Kidney (tissue), 14 donors: ENCODE data around the gene GSC2. TPM values are rescaled to one million over a fixed set of nuclear protein-coding genes. Genes with fewer than 3 reads are reported as not detected.

Experiments
- DNase-seq, 5 donors: peaks; one replicate each; pipeline ENCODE4 v3.0.0-alpha.2; 2013 to 2020
- FAIRE-seq: peaks from 2 replicates; lab custom pipeline; 2012; peaks lifted over from hg19 to GRCh38; lab: Jason Lieb, UNC
- H3K27ac ChIP-seq, 2 donors: one replicate each; pipeline ENCODE4 v1.7.0; 2013; ENCODE audit warnings: low read depth in 2 of 2, low read length in 2 of 2, inconsistent platforms in 1 of 2
- H3K27me3 ChIP-seq: one replicate; pipeline ENCODE4 v1.7.1; 2013; ENCODE audit warnings: low read length, inconsistent platforms; ENCODE audit not compliant: control insufficient read depth, insufficient read depth
- H3K36me3 ChIP-seq, 3 donors: one replicate each; pipeline versions ENCODE4 v1.7.0 to v1.7.1; 2013; ENCODE audit warnings: low read length in 3 of 3, control low read depth in 1 of 3, inconsistent platforms in 1 of 3; ENCODE audit not compliant: insufficient read depth in 3 of 3, control insufficient read depth in 2 of 3
- H3K4me1 ChIP-seq, 3 donors: one replicate each; pipeline versions ENCODE4 v1.7.0 to v1.7.1; 2013; ENCODE audit warnings: low read length in 3 of 3, inconsistent platforms in 1 of 3, low read depth in 1 of 3; ENCODE audit not compliant: control insufficient read depth in 2 of 3, insufficient read depth in 2 of 3
- H3K4me3 ChIP-seq, 3 donors: one replicate each; pipeline versions ENCODE4 v1.7.0 to v1.8.1; 2013; ENCODE audit warnings: low read length in 3 of 3, control low read depth in 1 of 3, inconsistent platforms in 1 of 3
- H3K9ac ChIP-seq, 3 donors: one replicate each; pipeline versions ENCODE4 v1.7.0 to v1.7.1; 2013; ENCODE audit warnings: low read length in 3 of 3, control low read depth in 1 of 3, inconsistent platforms in 1 of 3
- H3K9me3 ChIP-seq, 3 donors: one replicate each; pipeline versions ENCODE4 v1.7.0 to v1.7.1; 2013; ENCODE audit warnings: low read length in 3 of 3, control low read depth in 1 of 3, inconsistent platforms in 1 of 3; ENCODE audit not compliant: control insufficient read depth in 2 of 3, insufficient read depth in 1 of 3
- CTCF ChIP-seq: IDR thresholded peaks from 3 replicates; pipeline ENCODE4 v1.5.1; 2012; ENCODE audit warnings: mild to moderate bottlenecking, moderate library complexity, borderline replicate concordance; ENCODE audit not compliant: insufficient read depth; ENCODE audit errors: extremely low read depth
- intact Hi-C: fragments of 100-400 bp; cut with DNase I; formaldehyde crosslinking; loops from one replicate; pipeline ENCODE4 v1.11.1; 2022
- polyA plus RNA-seq: library from polyadenylated mRNA; stranded (reverse); fragments of 350-450 nt; fragmentation: Illumina TruSeq; extraction: RNeasy Lipid Tissue Mini Kit (QIAGEN cat#74804); gene quantifications from one replicate; pipeline ENCODE4 v1.2.3, GENCODE V29; 2014; ENCODE audit warnings: low read depth, low replicate concordance; ENCODE audit not compliant: insufficient read depth
- total RNA-seq: library from RNA; stranded (reverse); fragmentation: NEBNext Ultra II Directional; extraction: Animal tissue kit (Norgen Biotek cat#: 25700); gene quantifications from one replicate; pipeline ENCODE4 v1.2.1, GENCODE V29; 2021
- donor health status: control.
- donor health status: control.
- donor health status: control.
- donor health status: control.
- donor health status: control.
- donor health status: DM: yes; HTN: yes; CAD: no.
- donor health status: Normal renal cell carcinoma (clear cell type).

The GSC2 gene
- total and polyA plus RNA-seq, 2 donors from 2014 or later, result not detected

- no peaks in the 10 kb centered on the region for H3K27me3 ChIP-seq
- H3K4me1 ChIP-seq, result no peaks in the 10 kb centered on the region
- DNase-seq, result no peak
- no peak within 1 kb of the TSS for H3K4me3 ChIP-seq
- intact Hi-C loops, result no loop called here
- H3K9me3 ChIP-seq, result no peaks in the 10 kb centered on the region
- no peak within 1 kb of the TSS for H3K27ac ChIP-seq
- H3K9ac ChIP-seq, result no peak within 1 kb of the TSS
- no peak for TF ChIP-seq CTCF
- FAIRE-seq, result no peak
- H3K36me3 ChIP-seq, result peaks cover 0 to 13% (median 12%) of the 10 kb centered on the region in 3 donors
Measured at GRCh38 chr22:19130959-19131684, 19.0 kb downstream of the GSC2 start, which contains the start of gene TSSK2. Gene TSSK2, plus strand, starts transcription at chr22:19131308. Its CDS starts 92 bp downstream, at chr22:19131400.

- no peak for DNase-seq
- no peak for TF ChIP-seq CTCF
- Histone ChIP-seq H3K4me3 (no peak overlapping the region), H3K9me3 (no peaks in the 10 kb centered on the region), H3K9ac (no peak overlapping the region), H3K27ac (no peak overlapping the region), H3K4me1 (no peaks in the 10 kb centered on the region), H3K36me3 (peaks cover 0 to 10% (median 9%) of the 10 kb centered on the region in 3 donors), H3K27me3 (no peaks in the 10 kb centered on the region)
- no peak for FAIRE-seq
- intact Hi-C loops, result no loop called here
Measured at GRCh38 chr22:19129871-19130270, 20.2 kb downstream of the GSC2 start.

GRCh38 chr22:19128946-19129727, 21.0 kb downstream of the GSC2 start:
- FAIRE-seq (no peak), DNase-seq (no peak)
- Histone ChIP-seq H3K4me3 (no peak overlapping the region), H3K9ac (no peak overlapping the region), H3K27ac (no peak overlapping the region), H3K9me3 (no peaks in the 10 kb centered on the region), H3K36me3 (peaks cover 0 to 10% (median 6%) of the 10 kb centered on the region in 3 donors), H3K27me3 (no peaks in the 10 kb centered on the region), H3K4me1 (no peaks in the 10 kb centered on the region)
- TF ChIP-seq CTCF, result no peak
- intact Hi-C loops, result no loop called here
